HuH-7 (cell line): Measurements from ENCODE around the gene PHOSPHO1.
A peak's percentile ranks its signal among the peaks of the same experiment; 100 is the strongest.
"Not testable (repeated sequence)": the region's sequence is repeated elsewhere in the genome, so short reads cannot be mapped to it uniquely, and the experiment has no call there.

Source experiments
- DNase-seq: peaks from one replicate; pipeline ENCODE4 v3.0.0; 2011; ENCODE audit warnings: low spot score

The PHOSPHO1 gene, protein sequence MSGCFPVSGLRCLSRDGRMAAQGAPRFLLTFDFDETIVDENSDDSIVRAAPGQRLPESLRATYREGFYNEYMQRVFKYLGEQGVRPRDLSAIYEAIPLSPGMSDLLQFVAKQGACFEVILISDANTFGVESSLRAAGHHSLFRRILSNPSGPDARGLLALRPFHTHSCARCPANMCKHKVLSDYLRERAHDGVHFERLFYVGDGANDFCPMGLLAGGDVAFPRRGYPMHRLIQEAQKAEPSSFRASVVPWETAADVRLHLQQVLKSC

DNA sequence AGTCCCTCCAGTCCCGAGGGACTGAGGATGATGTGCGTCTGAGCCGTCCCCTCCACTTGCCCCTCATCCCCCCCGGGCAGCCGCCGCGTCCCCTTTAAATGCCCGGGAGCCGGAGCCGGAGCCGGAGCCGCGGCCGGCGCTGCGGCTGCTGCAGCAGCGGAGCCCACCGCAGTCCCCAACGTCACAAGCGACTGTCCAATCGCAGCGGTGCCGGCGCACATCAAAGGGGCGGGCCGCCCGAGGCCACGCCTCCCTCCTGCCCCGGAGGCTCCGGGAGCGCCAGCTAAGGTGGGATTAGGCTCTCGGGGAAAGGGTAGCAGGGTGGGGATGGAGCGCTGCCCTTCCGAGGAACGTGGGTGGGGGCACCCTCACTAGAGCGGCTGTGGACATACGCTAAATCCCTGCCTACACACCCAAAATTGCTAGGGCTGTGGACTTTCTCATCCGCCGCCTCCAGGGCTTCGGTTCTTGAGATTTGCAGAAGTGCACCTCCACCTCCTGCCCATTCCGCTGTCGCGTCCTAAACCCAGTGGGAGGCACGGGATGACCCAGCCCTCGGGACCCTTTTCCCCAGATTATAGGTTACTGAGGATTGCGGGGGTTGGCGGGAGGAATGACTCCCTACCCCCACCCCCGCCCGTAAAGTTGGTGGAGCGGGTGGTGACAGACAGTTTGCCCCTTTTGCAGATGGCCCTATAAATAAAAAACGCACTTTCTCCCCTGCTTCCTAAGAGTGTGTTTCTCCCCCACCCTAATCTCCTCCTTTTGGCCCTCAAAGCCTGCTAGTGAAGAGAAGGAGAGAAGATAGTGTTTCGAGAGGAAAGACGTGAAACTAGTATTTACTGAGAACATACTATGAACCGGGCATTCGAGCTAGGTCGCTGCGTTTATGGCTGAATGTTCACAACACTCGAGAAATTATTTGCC lies at the start of gene PHOSPHO1:
Gene PHOSPHO1, minus strand, starts transcription at position 152 of the 927 bp plus-strand sequence. CDS start 4,096 bp downstream, outside the sequence.
- peak; percentile 99 for DNase-seq

DNA sequence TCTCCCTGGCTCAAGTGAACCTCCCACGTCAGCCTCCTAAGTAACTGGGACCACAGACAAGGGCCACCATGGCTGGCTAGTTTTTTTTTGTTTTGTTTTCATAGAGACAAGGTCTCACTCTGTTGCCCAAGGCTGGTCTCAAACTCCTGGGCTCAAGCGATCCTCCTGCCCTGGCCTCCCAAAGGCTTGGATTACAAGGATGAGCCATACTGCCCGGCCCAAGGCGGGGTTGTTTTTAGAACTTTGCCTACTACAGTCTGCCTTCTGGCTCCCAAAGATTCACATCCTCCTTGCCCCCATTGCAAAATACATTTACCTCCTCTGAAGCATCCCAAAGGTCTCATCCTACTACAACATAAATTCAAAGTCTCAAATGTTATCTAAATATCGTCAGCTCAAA lies 49.5 kb upstream of the PHOSPHO1 start:
- no peak for DNase-seq

- not testable (repeated sequence) for DNase-seq
Observed at GRCh38 chr17:49279263-49280015, 48.9 kb upstream of the PHOSPHO1 start.

DNA sequence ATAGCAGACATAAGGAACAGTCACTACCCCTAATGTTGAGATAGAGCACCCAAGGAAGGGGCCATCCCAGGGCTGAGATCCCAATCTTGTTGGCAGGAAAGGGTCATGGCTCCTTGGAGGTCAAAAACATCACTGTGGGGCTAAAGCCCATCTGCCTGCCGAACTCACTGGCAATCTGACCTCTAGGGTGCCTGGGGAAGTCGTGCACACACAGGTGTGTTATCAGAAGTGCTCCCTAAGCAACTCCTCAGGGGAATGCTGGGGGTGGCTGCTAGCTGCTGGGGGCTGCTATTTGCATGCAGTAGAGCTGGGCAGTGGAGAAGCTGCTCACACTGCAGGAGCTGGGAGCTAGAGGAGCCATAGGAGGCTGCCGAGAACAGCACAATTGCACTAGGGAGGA lies 47.5 kb upstream of the PHOSPHO1 start:
- no peak for DNase-seq

DNA sequence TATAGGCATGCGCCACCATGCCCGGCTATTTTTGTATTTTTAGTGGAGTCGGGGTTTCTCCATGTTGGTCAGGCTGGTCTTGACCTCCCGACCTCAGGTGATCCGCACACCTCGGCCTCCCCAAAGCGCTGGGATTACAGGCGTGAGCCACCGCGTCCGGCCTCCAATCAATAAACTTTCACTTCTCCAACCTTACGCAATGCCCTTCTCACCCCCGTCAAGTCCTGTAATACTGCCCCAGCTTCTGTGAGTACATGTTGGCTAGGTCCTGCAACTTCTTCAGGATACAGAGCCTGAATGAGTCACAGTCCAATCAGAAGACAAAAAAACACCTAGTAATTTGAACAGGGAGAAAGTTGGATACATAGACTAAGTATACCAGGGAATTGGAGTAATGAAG lies 47.1 kb upstream of the PHOSPHO1 start:
- DNase-seq = no peak

DNA sequence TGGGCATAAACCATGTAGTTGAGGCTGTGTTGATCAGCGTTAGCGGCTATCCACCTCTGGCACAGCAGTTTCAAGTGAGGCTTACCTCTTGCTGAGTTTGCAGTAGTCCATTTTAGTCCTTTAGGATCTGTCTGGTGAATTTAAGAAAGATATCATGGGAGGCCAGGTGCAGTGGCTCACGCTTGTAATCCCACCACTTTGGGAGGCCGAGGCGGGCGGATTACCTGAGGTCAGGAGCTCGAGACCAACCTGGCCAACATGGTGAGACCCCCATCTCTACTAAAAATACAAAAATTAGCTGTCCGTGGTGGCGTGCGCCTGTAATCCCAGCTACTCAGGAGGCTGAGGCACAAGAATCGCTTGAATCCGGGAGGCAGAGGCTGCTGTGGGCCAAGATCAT lies 45.4 kb upstream of the PHOSPHO1 start:
- DNase-seq = not testable (repeated sequence)

DNA sequence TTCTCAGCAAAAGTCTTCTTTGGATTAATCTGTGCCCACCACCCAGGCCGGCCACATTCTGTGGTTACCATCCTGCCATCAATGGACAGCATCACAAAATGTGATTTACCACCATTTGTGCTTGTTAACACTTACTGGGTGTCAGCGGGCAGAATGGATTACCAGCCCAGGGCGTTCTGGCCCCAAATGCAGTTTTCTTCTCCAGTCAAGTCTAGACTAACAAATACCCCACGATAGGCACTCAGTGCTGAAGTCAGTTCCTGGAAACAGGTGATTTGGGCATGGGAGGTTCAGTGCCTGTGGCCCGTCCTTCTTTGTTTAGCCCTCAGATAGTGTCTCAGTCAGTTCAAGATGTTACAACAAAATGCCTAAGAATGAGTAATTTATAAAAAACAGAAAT lies 38.8 kb upstream of the PHOSPHO1 start:
- DNase-seq = no peak

DNA sequence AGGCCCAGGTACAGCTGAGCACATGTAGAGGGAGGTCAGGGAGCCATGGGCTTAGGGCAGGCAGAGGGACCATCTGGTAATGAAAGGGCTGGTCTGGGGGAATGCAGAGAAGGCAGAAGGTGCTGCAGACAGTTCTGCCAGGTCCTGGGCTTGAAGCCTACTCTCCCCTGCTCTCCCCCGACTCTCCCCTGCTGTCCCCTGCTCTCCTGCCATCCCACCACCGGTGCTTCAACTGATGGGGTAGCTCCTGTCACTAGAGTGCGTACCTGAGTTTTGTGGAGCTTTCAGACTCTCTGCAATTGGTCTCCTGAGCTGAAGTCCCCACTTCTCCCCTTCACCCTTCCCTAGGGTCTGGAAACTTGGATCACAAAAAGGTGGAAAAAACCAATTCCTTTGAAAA lies 37.3 kb upstream of the PHOSPHO1 start:
- no peak for DNase-seq

- DNase-seq = no peak
Observed at GRCh38 chr17:49266233-49266632, 35.6 kb upstream of the PHOSPHO1 start.

GRCh38 chr17:49261540-49261939 lies 31.0 kb upstream of the PHOSPHO1 start:
- not testable (repeated sequence) for DNase-seq

DNA sequence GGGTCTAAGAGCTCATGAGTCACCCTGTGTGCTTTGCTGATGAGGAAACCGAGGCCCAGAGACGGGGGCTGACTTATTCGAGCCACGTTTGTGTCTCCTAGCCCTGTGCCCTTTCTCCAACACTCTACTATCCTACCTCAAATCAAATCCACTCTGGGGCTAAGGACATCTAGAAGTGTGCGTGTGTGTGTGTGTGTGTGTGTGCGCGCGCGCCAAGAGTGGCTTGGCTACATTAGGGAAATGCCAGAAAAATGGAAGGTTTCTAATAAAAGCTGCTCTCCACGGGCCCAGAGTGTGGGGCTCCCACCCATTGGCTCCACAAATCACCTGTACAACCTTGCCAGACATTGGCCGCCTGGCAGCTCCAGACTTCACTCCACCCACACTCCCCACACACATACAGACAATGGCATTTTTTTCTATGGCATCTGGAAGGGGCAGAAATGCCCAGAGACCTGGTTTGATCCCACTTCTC lies 30.3 kb upstream of the PHOSPHO1 start:
- DNase-seq = no peak

- peak; percentile 64 for DNase-seq
Observed at GRCh38 chr17:49260011-49260816, 29.6 kb upstream of the PHOSPHO1 start.

DNA sequence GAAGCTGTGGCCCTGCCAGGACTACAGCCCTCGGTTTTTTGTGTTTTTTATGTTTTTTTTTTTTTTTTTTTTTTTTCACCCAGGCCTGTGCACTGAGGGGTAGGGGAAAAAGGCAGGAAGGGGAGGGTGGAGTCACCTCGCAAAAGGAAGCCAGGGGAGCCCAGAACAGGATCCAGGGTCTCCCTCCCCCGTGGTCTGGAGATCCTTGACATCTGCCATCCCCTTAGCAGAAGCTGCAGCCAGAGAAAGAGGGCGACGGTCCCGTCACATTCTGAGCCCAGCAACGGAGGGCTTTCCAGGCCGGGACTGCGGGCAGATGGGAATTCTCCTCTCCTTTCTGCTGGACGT lies 29.1 kb upstream of the PHOSPHO1 start:
- DNase-seq = peak; percentile 49

DNA sequence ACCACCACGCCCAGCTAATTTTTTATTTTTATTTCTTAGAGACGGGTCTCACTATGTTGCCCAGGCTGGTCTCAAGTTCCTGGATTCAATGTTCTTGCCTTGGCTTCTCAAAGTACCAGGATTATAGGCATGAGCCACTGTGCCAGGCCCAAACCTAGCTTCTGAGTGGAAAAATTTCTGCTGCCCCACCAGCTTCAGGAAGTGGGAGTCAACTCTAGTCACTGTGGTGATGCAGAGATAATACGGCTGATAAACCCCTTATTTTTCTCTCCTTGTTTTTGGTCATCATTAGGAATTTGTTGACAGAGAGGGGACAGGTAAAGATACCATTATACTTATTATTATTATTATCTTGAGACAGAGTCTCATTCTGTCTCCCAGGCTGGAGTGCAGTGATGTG lies 27.8 kb upstream of the PHOSPHO1 start:
- no peak for DNase-seq

DNA sequence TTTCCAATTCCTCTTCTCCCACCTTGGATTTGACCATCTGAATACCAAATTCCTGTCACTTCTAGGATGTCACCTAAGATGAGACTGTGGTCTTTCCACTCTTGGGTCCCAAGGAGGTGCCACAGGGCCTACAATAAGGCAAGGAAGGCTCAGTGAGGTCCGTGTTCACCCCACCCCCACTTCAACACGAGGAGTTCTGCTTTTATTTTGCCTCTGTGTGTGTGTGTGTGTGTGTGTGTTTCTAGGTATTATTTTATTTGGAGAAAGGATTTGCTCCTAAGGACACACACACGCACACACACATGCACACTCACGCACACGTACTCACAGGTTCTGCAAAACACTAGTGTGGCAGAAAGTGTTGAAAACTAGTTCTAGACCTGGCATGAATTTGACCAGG lies 24.5 kb upstream of the PHOSPHO1 start:
- no peak for DNase-seq

DNA sequence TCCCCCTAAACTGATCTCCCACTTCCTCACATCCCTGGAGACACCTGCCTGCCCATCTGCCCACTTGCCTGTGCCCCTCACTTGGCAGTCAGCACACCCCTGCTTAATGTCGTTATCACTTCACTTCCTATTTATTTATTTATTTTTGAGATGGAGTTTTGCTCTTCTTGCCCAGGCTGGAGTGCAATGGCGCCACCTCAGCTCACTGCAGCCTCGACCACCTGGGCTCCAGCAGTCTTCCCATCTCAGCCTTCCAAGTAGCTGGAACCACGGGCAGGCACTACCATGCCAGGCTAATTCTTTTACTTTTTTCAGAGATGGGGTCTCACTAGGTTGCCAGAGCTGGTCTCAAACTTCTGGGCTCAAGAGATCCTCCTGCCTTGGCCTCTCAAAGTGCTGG lies 23.5 kb upstream of the PHOSPHO1 start:
- no peak for DNase-seq

- no peak for DNase-seq
Observed at GRCh38 chr17:49252148-49252695, 21.6 kb upstream of the PHOSPHO1 start.

GRCh38 chr17:49249890-49250522 lies 19.4 kb upstream of the PHOSPHO1 start:
- no peak for DNase-seq

DNA sequence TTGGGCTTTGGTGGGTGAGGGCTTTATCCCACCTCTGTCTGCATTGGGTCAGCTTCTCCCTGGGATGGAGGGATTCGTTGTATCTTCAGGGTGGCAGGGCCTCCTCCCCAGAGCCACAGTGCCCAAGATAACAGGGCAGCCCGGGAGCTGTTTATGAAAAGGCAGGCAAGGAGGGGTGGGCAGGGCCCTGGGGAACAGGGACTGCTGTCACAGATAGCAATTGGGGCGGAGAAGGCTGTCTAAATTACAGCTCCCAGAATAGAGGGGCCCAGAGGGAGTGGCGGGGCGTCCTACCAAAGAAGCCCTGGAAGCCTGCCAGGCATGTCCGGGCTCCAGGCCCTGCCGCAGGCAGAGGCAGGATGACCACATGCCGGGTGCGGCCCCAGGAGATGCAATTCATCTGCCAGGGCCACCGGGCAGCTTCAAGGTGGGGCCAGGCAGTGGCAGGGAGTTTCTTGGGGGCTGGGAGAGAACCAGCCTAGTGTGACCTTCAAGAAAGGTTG lies 18.8 kb upstream of the PHOSPHO1 start:
- no peak for DNase-seq

DNA sequence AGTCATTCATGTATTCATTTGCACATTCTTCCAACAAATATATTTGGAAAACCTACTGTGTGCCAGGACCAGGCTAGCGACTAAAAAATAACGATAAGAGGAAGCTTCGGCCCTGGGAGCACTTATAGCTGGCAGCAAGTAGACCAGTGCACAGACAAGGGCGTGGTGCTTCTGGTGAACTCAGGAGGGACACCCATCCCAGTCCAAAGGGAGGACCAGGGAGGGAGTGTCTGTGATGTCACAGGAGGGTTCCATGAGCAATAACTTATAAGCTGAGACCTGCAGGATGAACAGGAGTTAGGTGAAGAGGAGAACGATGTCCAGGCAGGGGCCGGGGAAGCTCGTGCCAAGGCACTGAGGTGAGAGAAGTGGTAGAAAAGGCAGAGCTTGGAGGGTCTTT lies 17.4 kb upstream of the PHOSPHO1 start:
- no peak for DNase-seq

GRCh38 chr17:49244839-49245238 lies 14.3 kb upstream of the PHOSPHO1 start:
- DNase-seq = no peak
